Fibroblast of the aortic adventitia (primary cell): Measurements from ENCODE around the gene MMP23B. TPM values are rescaled to one million over a fixed set of nuclear protein-coding genes. Genes with fewer than 3 reads are reported as not detected.
A peak's percentile ranks its signal among the peaks of the same experiment; 100 is the strongest.

Experiments used
- DNase-seq: peaks from one replicate; pipeline ENCODE4 v3.0.0-alpha.2; 2010; ENCODE audit warnings: low read depth
- H3K4me3 ChIP-seq: 2 replicates; pipeline ENCODE4 v1.5.1; 2011; ENCODE audit warnings: low read depth, mild to moderate bottlenecking, control low read depth, low read length, moderate library complexity
- CTCF ChIP-seq: IDR thresholded peaks from 2 replicates; pipeline ENCODE4 v1.5.1; 2011; ENCODE audit warnings: mild to moderate bottlenecking, low read length, control low read depth, inconsistent platforms; ENCODE audit not compliant: insufficient read depth
- total RNA-seq: library from RNA; depleted of rRNA; stranded (reverse); fragments of >200 nt; gene quantifications from 2 replicates; pipeline ENCODE4 v1.2.3, GENCODE V29; 2012; ENCODE audit warnings: low replicate concordance

Gene MMP23B
- total RNA-seq, 1 donor: 13.5 TPM

- DNase-seq: no peak
- TF ChIP-seq CTCF: no peak
- no peak overlapping the region for H3K4me3 ChIP-seq
These were observed 21.2 kb upstream of the MMP23B start for GRCh38 chr1:1610796-1611195.

GRCh38 chr1:1612104-1612400 is 19.9 kb upstream of the MMP23B start:
- no peak for DNase-seq
- TF ChIP-seq CTCF: no peak
- H3K4me3 ChIP-seq: no peak overlapping the region

DNA sequence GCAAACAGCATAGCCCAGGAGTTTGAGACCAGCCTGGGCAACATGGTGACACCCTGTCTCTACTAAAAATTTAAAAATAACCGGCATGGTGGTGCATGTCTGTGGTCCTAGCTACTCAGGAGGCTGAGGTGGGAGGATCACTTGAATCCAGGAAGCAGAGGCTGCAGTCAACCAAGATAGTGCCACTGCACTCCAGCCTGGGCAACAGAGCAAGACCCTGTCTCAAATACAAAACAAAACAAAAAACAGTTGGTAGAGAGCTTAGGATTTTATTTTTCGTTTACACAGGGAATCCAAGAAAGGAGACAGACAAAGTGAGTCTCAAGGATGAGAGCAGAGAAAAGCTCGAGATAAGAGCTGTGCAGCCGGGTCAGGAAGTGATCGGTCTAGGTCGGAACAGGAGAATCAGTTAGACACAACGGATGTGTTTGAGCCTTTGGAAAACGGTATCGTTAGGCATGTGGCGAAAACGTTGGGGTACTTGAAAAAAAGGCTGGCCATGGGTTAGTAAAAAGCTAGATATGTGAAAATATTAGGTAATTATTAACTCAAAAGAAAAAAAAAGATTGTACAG is 18.4 kb upstream of the MMP23B start:
- no peak for DNase-seq
- TF ChIP-seq CTCF: no peak
- peak overlapping the region; percentile 88 for H3K4me3 ChIP-seq

- H3K4me3 ChIP-seq: peak overlapping the region; percentile 88
- DNase-seq: peak; percentile 91
- TF ChIP-seq CTCF: no peak
These were observed 17.6 kb upstream of the MMP23B start for GRCh38 chr1:1614204-1614953.

DNA sequence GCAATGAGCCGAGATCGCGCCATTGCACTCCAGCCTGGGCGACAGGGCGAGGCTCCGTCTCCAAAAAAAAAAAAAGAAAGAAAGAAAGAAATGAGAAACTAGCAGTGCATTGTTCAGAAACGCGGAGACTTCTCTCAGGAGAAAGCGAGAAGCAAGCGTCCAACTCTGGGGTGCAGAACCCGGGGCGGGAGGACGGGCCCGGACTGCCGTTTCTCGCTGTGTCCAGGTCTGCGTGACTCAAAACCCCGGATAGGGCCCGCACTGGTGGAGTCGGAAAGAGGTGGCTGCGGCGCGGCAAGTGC is 17.1 kb upstream of the MMP23B start:
- no peak for DNase-seq
- peak overlapping the region; percentile 88 for H3K4me3 ChIP-seq
- TF ChIP-seq CTCF: no peak

DNA sequence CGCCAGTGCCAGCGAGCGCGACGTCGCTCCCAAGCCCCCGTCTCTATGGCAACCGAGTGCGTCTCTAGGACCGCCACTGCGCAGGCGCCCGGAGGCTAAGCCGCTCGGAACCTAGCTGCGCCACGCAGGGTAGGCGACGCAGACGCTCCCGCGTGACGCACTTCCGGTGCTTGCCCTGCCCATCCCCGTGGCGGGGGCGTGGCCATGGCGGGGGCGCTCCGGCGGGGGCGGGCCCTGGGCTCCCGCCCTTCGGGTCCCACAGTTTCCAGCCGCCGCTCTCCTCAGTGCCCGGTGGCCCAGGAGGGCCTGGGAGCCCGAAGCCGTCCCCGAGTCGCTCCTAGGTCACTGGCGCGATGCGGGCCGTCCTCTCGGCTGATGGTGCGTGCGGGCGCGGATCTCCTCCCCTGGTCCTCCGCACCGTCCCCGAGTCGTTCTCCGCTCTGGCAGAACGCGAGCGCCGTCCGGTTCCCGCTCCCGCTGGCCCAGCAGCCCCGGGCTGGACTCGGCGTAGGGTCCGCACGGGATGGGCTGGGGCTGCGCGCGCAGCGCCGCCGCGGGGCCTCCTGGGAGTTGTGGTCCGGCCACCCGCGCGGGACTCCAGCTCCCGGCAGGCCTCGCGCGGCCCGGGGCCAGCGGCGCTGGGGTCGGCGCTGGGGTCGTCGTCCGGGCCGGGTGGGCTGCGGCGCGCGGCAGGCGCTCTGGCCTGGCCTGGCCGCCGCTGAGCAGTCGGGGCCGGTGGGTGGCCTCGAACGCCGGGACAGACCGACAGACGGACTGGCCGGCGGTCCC is 16.5 kb upstream of the MMP23B start, which contains the start of gene MIB2:
Gene MIB2, plus strand, starts transcription at position 245 of the 789 bp plus-strand sequence. CDS start 7,953 bp downstream, outside the sequence.
- TF ChIP-seq CTCF: no peak
- DNase-seq: peak; percentile 94
- H3K4me3 ChIP-seq: peak within 1 kb of the TSS; percentile 88
